HepG2 (cell line): ENCODE data around the gene SULT1B1. TPM values are rescaled to one million over a fixed set of nuclear protein-coding genes. Genes with fewer than 3 reads are reported as not detected.

ENCODE experiments used
- ATAC-seq: fragments of 200-7000 bp; cut with Tn5 transposase; 3 replicates; pipeline ENCODE4 v1.9.1; 2020; ENCODE audit warnings: mild to moderate bottlenecking, moderate library complexity
- BruUV-seq: library from RNA; stranded (reverse); fragments of 400-500 nt; replicated peaks from 2 replicates; lab custom pipeline; 2021; lab: Mats Ljungman, UMichigan
- CTCF ChIA-PET: fragments of 300-600 bp; formaldehyde crosslinking; extraction: SDS; loops from one replicate; lab custom pipeline; 2021; ENCODE audit warnings: low total read pairs, inconsistent platforms, low intra/inter-chr PET ratio; lab: Yijun Ruan, JAX
- POLR2A ChIA-PET: fragments of 350-600 bp; sonication (Branson Sonifier 250); formaldehyde crosslinking; loops from one replicate; lab custom pipeline; 2020; ENCODE audit warnings: antibody characterized with exemption, inconsistent platforms; lab: Yijun Ruan, JAX
- DNase-seq: peaks from one replicate; pipeline ENCODE4 v3.0.0-alpha.2; 2015; ENCODE audit warnings: low spot score
- FAIRE-seq: peaks from 3 replicates; lab custom pipeline; 2011; peaks lifted over from hg19 to GRCh38; lab: Jason Lieb, UNC
- H2AFZ ChIP-seq: one replicate; pipeline ENCODE4 v1.6.1; 2011; ENCODE audit warnings: low read length, inconsistent platforms
- H3K27ac ChIP-seq: fragments of 300-600 bp; 3 replicates; pipeline ENCODE4 v1.8.0; 2011; ENCODE audit warnings: mixed run types, mild to moderate bottlenecking, mixed read lengths, low read length, inconsistent platforms; ENCODE audit not compliant: insufficient read depth; ENCODE audit errors: extremely low read length
- H3K27me3 ChIP-seq, 2 experiments: fragments of 200-600 bp in 1 of 2; 2 replicates in 1 of 2; 3 replicates in 1 of 2; pipeline versions ENCODE4 v1.6.0 to v1.8.0; 2011; ENCODE audit warnings: low read length in 2 of 2, mild to moderate bottlenecking in 2 of 2, moderate library complexity in 2 of 2, inconsistent platforms in 1 of 2; ENCODE audit not compliant: insufficient read depth in 2 of 2, control insufficient read depth in 1 of 2
- H3K36me3 ChIP-seq, 2 experiments: fragments of 200-600 bp in 1 of 2; replicated peaks in 1 of 2; 2 replicates in 1 of 2; 3 replicates in 1 of 2; pipeline versions ENCODE4 v1.5.1 to v1.8.0; 2011; ENCODE audit warnings: low read length in 2 of 2, inconsistent platforms in 1 of 2; ENCODE audit not compliant: insufficient read depth in 2 of 2, control insufficient read depth in 1 of 2
- H3K4me1 ChIP-seq: 2 replicates; pipeline ENCODE4 v1.5.1; 2012; ENCODE audit warnings: low read length, inconsistent platforms; ENCODE audit not compliant: insufficient read depth
- H3K4me2 ChIP-seq: 2 replicates; pipeline ENCODE4 v1.6.0; 2011; ENCODE audit warnings: low read depth, low read length, inconsistent platforms
- H3K4me3 ChIP-seq, 3 experiments: fragments of 200-600 bp in 1 of 3; sonication (generic), shearing (Covaris generic) in 1 of 3; replicated peaks in 1 of 3; 2 replicates each; pipeline ENCODE4 v1.5.1; 2011 to 2016; ENCODE audit warnings: low read length in 3 of 3, inconsistent platforms in 2 of 3, low read depth in 2 of 3, mild to moderate bottlenecking in 2 of 3, control low read depth in 1 of 3, mixed read lengths in 1 of 3; ENCODE audit not compliant: insufficient read depth in 1 of 3
- H3K79me2 ChIP-seq: one replicate; pipeline ENCODE4 v1.6.1; 2011; ENCODE audit warnings: low read length, inconsistent platforms; ENCODE audit not compliant: insufficient read depth
- H3K9ac ChIP-seq: 2 replicates; pipeline ENCODE4 v1.6.0; 2011; ENCODE audit warnings: mild to moderate bottlenecking, low read depth, low read length, inconsistent platforms; ENCODE audit not compliant: insufficient read depth
- H3K9me3 ChIP-seq: 2 replicates; pipeline ENCODE4 v1.5.1; 2012; ENCODE audit warnings: mild to moderate bottlenecking, low read length
- H4K20me1 ChIP-seq: 2 replicates; pipeline ENCODE4 v1.6.0; 2011; ENCODE audit warnings: inconsistent platforms, mild to moderate bottlenecking, low read length, moderate library complexity; ENCODE audit not compliant: insufficient read depth
- AGO2 ChIP-seq: fragments of 200-400 bp; formaldehyde crosslinking; optimal IDR thresholded peaks from 2 replicates; pipeline ENCODE3; 2017; ENCODE audit warnings: mild to moderate bottlenecking, low read depth, low read length, moderate library complexity
- HDAC6 ChIP-seq: fragments of 200-600 bp; sonication (generic); IDR thresholded peaks from 2 replicates; pipeline ENCODE4 v1.7.0; 2017; ENCODE audit warnings: mild to moderate bottlenecking, antibody characterized with exemption, low read length, low read depth
- HNF1A ChIP-seq, 2 experiments: sonication (generic) in 1 of 2; formaldehyde crosslinking in 1 of 2; IDR thresholded peaks; 2 replicates each; pipeline versions ENCODE4 v1.4.0 to v1.6.1; 2016 to 2020; ENCODE audit warnings: borderline replicate concordance in 1 of 2, low read depth in 1 of 2, mild to moderate bottlenecking in 1 of 2, missing genetic modification reagents in 1 of 2
- MAFF ChIP-seq: IDR thresholded peaks from 2 replicates; pipeline ENCODE4 v1.6.1; 2011; ENCODE audit warnings: low read depth, low read length, improper control_type of control experiment
- MAFK ChIP-seq, 2 experiments: IDR thresholded peaks in 1 of 2; conservative IDR thresholded peaks in 1 of 2; 2 replicates each; pipeline ENCODE4 v1.6.1; 2011; ENCODE audit warnings: improper control_type of control experiment in 2 of 2, low read length in 2 of 2
- ZNF354B ChIP-seq: sonication (generic); formaldehyde crosslinking; IDR thresholded peaks from 2 replicates; pipeline ENCODE4 v1.8.0; 2022; ENCODE audit warnings: mild to moderate bottlenecking, missing genetic modification reagents
- ZNF569 ChIP-seq: sonication (generic); formaldehyde crosslinking; IDR thresholded peaks from 2 replicates; pipeline ENCODE4 v1.5.0; 2020; ENCODE audit warnings: mild to moderate bottlenecking, missing genetic modification reagents, moderate library complexity, borderline replicate concordance
- ZNF577 ChIP-seq: sonication (generic); formaldehyde crosslinking; IDR thresholded peaks from 2 replicates; pipeline ENCODE4 v1.4.0; 2020; ENCODE audit warnings: mild to moderate bottlenecking, low read depth, missing genetic modification reagents, borderline replicate concordance
- ZNF883 ChIP-seq: sonication (generic); formaldehyde crosslinking; IDR thresholded peaks from 2 replicates; pipeline ENCODE4 v1.5.1; 2020; ENCODE audit warnings: mild to moderate bottlenecking, missing genetic modification reagents; ENCODE audit errors: not compliant biosample characterization
- WGBS: methylation state at CpG from one replicate; pipeline ENCODE4 v1.1.6; 2017; ENCODE audit warnings: low lambda C conversion rate; 5-methylcytosine and 5-hydroxymethylcytosine counted together
- in situ Hi-C: cut with HindIII; loops from 2 replicates; pipeline ENCODE4 v1.10.0; 2017; ENCODE audit warnings: low pct_unique_long_range_greater_than_20kb; ENCODE audit not compliant: extremely low pct_ligation_motif_present
- intact Hi-C: fragments of 100-400 bp; cut with micrococcal nuclease; formaldehyde crosslinking; loops from one replicate; pipeline ENCODE4 v1.10.0; 2022; ENCODE audit not compliant: unreplicated experiment
- polyA plus RNA-seq, 8 experiments: library from polyadenylated mRNA; depleted of rRNA in 3 of 8; stranded (reverse) in 7 of 8; unstranded in 1 of 8; fragments of >200 nt; fragmentation: Illumina TruSeq in 4 of 8; extraction: Trizol in 4 of 8; gene quantifications; 2 replicates each; pipeline versions ENCODE4 v1.2.1 to v1.2.3, GENCODE V29; 2011 to 2016; ENCODE audit warnings: low read depth in 4 of 8, missing spikeins in 1 of 8, mixed read lengths in 1 of 8; ENCODE audit not compliant: insufficient read depth in 1 of 8
- total RNA-seq, 5 experiments: library from RNA; depleted of rRNA; stranded (reverse); fragments of >200 nt; fragmentation: Illumina TruSeq; extraction: Trizol; gene quantifications; 2 replicates each; pipeline ENCODE4 v1.2.3, GENCODE V29; 2016; ENCODE audit warnings: low read depth in 1 of 5
- TF ChIP-seq, protein P1 (sequence below): sonication (generic); formaldehyde crosslinking; IDR thresholded peaks from 2 replicates; pipeline ENCODE4 v1.5.0; 2020; ENCODE audit warnings: mild to moderate bottlenecking, missing genetic modification reagents

The SULT1B1 gene
- total and polyA plus RNA-seq, 2 of the 13 experiments (the other 11 are each of a cell fraction or from before 2014, with no cell fraction given): 0.20 to 0.25 TPM

DNA sequence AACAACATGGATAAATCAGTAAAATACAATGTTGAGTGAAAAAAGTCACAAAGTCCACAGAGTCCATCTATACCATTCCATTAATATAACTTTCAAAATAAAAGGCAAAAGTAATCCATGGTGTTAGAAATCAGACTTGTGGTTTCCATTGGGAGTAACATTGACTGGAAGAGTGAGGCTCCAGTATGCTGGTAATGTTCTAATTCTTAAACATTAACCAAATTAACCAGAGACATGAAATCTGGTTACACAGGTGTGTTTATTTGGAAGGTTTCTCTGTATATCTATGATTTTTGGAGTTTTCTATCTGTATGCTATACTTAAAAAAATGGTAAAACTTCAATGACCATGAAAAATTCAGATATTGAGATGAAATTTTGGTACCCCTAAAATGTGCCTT, 42.6 kb downstream of the SULT1B1 start (continued):
- TF ChIP-seq ZNF883 (CRISPR knock-in tag): no peak

- no peak overlapping the region for H3K9ac ChIP-seq
- TF ChIP-seq MAFF (peak; percentile 90), MAFK (conservative IDR thresholded peaks at IDR 0.05 in 1 of 2, IDR thresholded peaks at IDR 0.05 in 1 of 2; ENCODE audit: low read length in 2 of 2) (peak; percentile 82 to 93)
- TF ChIP-seq, protein P1, sequence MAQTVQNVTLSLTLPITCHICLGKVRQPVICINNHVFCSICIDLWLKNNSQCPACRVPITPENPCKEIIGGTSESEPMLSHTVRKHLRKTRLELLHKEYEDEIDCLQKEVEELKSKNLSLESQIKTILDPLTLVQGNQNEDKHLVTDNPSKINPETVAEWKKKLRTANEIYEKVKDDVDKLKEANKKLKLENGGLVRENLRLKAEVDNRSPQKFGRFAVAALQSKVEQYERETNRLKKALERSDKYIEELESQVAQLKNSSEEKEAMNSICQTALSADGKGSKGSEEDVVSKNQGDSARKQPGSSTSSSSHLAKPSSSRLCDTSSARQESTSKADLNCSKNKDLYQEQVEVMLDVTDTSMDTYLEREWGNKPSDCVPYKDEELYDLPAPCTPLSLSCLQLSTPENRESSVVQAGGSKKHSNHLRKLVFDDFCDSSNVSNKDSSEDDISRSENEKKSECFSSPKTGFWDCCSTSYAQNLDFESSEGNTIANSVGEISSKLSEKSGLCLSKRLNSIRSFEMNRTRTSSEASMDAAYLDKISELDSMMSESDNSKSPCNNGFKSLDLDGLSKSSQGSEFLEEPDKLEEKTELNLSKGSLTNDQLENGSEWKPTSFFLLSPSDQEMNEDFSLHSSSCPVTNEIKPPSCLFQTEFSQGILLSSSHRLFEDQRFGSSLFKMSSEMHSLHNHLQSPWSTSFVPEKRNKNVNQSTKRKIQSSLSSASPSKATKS (CRISPR knock-in tag): no peak
- TF ChIP-seq, all 625 proteins: peak for 2
- no peaks in the 10 kb centered on the region for H3K79me2 ChIP-seq
- no TSS peak for BruUV-seq
- ATAC-seq (no peak), FAIRE-seq (no peak), DNase-seq (no peak)
- in situ Hi-C loops (no loop called here), intact Hi-C loops (no loop called here)
- no peak overlapping the region for H3K4me3 ChIP-seq
- H3K9me3 ChIP-seq: no peaks in the 10 kb centered on the region
- no peaks in the 10 kb centered on the region for H3K36me3 ChIP-seq
- H3K4me2 ChIP-seq: no peak overlapping the region
- H4K20me1 ChIP-seq: no peaks in the 10 kb centered on the region
- H3K4me1 ChIP-seq: peaks cover 10% of the 10 kb centered on the region
- no peaks in the 10 kb centered on the region for H3K27me3 ChIP-seq
- no peak overlapping the region for H3K27ac ChIP-seq
- ChIA-PET POLR2A (no interaction called here), CTCF (no interaction called here)
- 89% methylated on average over 2 of the region's 2 CpGs for WGBS
- H2AFZ ChIP-seq: no peak overlapping the region
Measured at GRCh38 chr4:69716654-69717053, 43.8 kb downstream of the SULT1B1 start.

- no peak overlapping the region for H3K9ac ChIP-seq
- BruUV-seq: no TSS peak
- ChIA-PET POLR2A (no interaction called here), CTCF (no interaction called here)
- H3K36me3 ChIP-seq: no peaks in the 10 kb centered on the region
- H2AFZ ChIP-seq: no peak overlapping the region
- H3K9me3 ChIP-seq: peaks cover 21% of the 10 kb centered on the region
- no peak for DNase-seq
- H3K27ac ChIP-seq: no peak overlapping the region
- H3K79me2 ChIP-seq: no peaks in the 10 kb centered on the region
- no peak for FAIRE-seq
- in situ Hi-C loops: no loop called here
- intact Hi-C loops: no loop called here
- peaks cover 10% of the 10 kb centered on the region for H3K4me1 ChIP-seq
- H3K4me2 ChIP-seq: peak overlapping the region; percentile 38; the same call in 1 of the 2 replicates
- H4K20me1 ChIP-seq: no peaks in the 10 kb centered on the region
- no peaks in the 10 kb centered on the region for H3K27me3 ChIP-seq
- no peak overlapping the region for H3K4me3 ChIP-seq
- peak; percentile 27; the same call in 1 of the 3 replicates for ATAC-seq
- 44% methylated on average over 4 of the region's 4 CpGs for WGBS
- no peak for TF ChIP-seq ZNF569 (CRISPR knock-in tag)
- TF ChIP-seq AGO2: no peak
- TF ChIP-seq HDAC6: no peak
- TF ChIP-seq ZNF354B (CRISPR knock-in tag): no peak
- no peak for TF ChIP-seq ZNF577 (CRISPR knock-in tag)
- no peak for TF ChIP-seq HNF1A (IDR thresholded peaks at IDR 0.05; ENCODE audit: low read depth)
- TF ChIP-seq HNF1A (CRISPR knock-in tag; IDR thresholded peaks at IDR 0.05; ENCODE audit: borderline replicate concordance): no peak
Measured at GRCh38 chr4:69714086-69714485, 46.3 kb downstream of the SULT1B1 start.
